Measurements from ENCODE around the gene ALPL.

- TF ChIP-seq POLR2AphosphoS5 (IDR thresholded peaks at IDR 0.05) (no peak), CTCF (IDR thresholded peaks at IDR 0.05) (no peak), POLR2A (IDR thresholded peaks at IDR 0.05) (no peak)
These were observed 41.7 kb downstream of the ALPL start for GRCh38 chr1:21550866-21551475.

Data from upper lobe of left lung (tissue), 4 donors.